Right ventricle myocardium inferior (tissue), 1 donor: ENCODE results near the gene HOXB9. TPM values are rescaled to one million over a fixed set of nuclear protein-coding genes. Genes with fewer than 3 reads are reported as not detected.

Experiments used
- ATAC-seq: fragments of 200-7000 bp; cut with Tn5 transposase; one replicate; pipeline ENCODE4 v1.9.1; 2020; ENCODE audit warnings: mild to moderate bottlenecking, moderate library complexity
- DNase-seq: peaks from one replicate; pipeline ENCODE4 v3.0.0; 2021; ENCODE audit errors: missing footprints
- intact Hi-C: fragments of 100-400 bp; cut with DNase I; formaldehyde crosslinking; loops from one replicate; pipeline ENCODE4 v1.11.0; 2022
- long read RNA-seq: library from polyadenylated mRNA; unstranded; transcript quantifications from one replicate; pipeline ENCODE4 v2.0.0, GENCODE V29; 2021
- total RNA-seq: library from RNA; stranded (reverse); fragmentation: NEBNext Ultra II Directional; extraction: Animal tissue kit (Norgen Biotek cat#: 25700); gene quantifications from one replicate; pipeline ENCODE4 v1.2.1, GENCODE V29; 2021
- donor health status: DM: no; HTN: yes; CAD: no; lungs with severe emphysema.

The HOXB9 gene
- not detected for total RNA-seq
- long read RNA-seq = 0 reads

DNA sequence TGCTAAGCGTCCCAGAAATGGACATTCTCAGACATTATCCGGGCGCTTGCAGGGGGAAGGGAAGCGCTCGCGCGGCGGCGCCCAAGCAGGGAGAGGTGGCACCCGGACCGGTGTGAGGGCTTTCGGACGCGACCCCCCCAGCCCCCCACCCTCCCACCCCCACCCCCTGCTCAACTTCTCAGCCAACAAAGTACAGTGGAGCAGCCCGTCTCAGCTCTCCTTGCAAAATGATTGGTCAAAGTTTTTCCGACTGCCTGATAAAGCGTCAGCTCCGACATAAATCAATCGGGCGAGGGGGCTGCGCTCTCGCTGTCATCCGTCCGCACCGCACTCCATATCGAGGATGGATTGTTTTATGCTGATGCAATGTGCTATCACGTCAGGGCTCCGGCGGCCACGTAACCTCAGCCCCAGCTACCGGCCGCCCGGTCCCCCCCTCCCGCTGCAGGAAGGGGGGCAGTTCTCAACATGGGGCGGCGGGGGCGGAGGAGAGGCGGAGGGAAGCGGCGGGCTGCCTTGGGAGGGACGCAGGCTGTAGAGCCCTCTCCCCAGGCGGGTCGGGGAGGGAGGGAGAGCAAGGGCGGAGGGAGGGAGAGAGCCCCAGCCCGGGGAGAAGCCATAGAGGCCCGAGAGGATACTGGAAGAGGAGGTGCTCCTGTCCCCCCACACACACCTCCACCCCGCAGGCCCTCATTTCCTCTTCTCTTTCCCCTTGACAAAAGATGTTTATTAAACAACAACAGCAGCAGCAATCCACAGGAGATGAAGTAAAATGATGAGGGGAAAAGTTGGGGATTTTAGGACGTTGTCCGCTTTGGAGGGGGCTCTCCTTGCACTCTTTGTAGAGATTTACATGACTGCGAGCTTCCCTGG is at the start of gene HOXB9:
Gene HOXB9, minus strand, starts transcription at position 114 of the 873 bp plus-strand sequence. Its CDS starts 89 bp downstream, at position 25.
- ATAC-seq = no peak
- no peak for DNase-seq
- intact Hi-C loops = no loop called here

DNA sequence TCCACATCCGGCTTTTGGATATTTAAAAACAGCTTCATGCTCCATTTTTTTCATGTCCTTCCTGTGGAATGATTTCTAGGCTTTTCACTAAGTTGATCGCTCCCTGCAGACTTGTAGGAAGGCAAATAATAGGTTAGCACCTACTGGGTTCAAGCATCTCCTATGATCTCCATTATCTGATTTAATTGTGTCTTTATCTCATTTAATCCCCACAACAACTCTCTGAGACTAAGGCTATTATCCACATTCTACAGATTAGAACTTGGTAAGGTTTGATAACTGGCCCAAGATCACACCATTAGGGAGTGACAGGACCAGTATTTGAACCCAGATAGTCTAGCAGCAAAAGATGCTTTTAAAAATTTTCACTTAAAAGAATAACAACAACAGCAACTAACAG is 46.2 kb upstream of the HOXB9 start:
- intact Hi-C loops = loop anchor here (10.0 kb wide), 1 partner anchor 622 kb away; no protein-coding TSS in a partner anchor

DNA sequence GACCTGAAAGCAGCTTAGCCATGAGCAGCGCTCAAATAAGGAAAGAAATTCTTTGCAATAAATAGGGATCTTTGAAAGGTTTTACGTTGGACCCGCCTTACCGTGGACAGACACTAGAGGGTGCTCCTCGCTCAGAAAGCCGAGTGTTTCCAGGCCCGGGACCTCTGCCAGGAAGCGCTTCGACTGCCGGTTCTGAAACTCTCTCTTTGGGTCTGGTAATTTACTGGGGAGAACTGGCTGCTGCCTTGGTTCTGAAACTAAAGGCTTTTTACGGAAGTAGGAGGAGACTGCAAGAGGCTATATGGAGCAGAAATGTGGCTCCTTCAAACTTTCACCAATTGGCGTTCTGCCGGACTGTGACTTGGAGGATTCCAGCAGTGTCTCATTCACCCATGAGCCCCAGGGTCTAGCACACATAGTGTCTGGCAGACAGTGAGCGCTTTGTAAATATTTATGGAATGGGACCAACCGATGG is 45.6 kb upstream of the HOXB9 start:
- ATAC-seq (peak; percentile 77), DNase-seq (peak; percentile 86)
- intact Hi-C loops = loop anchor here (2.0 to 10.0 kb wide), 2 partner anchors 119 to 623 kb away; no protein-coding TSS in a partner anchor

More for the DNA sequence above, 46.2 kb upstream of the HOXB9 start:
- ATAC-seq (no peak), DNase-seq (no peak)

DNA sequence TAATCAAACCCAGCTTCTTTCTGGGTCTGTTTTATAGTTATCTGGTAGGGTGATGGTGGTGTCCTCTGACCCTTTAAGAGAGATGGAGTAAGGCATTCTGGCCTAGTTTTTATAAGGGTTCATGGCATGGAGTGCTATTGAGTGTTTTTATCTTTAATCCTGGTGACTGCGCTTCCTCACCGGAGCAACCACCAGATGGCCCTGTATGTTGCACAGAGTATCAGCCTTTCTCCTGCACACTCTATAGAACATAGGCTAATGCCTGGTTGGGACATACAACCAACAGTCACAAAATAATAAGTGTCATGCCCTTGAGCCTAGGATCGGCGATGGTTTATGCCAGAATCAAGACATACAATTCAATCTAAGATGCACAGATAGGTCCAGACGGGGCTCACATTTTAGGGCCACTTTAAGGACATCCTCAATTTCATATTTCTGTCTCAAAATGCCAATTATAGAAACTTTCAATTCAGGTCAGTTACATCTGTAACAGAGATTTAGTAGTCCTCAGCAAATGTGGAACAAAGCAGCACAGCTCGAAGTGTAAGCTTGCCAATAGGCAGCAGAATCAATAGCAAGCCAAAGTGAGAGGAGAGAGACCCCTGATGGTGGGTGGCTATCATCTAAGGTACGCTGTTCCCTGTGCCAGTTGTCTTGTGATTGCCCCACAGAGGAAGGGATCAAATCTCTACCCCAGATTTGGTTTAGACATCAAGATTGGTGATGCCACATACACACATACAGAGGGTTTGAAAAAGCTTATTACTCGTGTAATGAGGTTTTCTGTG is 37.2 kb upstream of the HOXB9 start:
- no peak for ATAC-seq
- DNase-seq = no peak
- intact Hi-C loops = no loop called here

DNA sequence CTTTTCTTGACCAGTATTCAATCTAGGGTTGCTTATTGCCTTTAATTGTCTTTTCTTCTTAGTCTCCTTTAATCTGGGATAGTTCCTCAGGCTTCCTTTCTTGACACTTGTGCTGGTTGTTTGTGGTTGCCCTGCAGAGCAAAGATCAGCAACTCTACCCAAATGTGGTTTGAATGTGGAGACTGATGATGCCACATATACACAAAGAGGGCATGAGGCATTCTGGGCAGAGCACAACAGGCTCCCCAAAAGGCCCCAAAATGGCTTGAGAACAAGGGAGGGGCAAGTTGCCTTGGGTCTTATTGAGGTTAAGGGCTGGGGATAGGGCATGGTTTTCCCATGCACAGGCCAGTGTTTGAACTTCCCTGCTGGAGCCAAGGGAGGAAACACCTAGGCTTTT is 29.8 kb upstream of the HOXB9 start:
- intact Hi-C loops = no loop called here

DNA sequence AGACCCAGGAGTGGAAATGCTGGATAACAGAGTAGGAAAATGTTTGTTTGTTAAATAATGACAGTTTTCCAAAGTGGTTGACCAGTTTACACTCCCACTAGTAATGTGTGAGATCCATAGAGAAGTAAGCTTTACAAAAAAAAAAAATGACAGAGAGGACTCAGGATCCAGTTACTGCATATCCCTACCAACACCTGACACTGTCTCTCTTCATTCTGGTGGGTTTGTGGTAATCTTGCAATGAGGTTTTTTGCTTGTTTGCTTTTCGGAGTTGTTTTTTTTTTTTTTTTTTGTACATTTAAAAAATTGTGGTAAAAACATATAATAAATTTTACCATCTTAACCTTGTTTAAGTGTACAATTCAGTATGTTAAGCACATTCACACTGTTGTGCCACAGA is 23.6 kb upstream of the HOXB9 start:
- no peak for ATAC-seq
- no peak for DNase-seq
- intact Hi-C loops = no loop called here

More for the DNA sequence above, 29.8 kb upstream of the HOXB9 start:
- no peak for ATAC-seq
- no peak for DNase-seq

DNA sequence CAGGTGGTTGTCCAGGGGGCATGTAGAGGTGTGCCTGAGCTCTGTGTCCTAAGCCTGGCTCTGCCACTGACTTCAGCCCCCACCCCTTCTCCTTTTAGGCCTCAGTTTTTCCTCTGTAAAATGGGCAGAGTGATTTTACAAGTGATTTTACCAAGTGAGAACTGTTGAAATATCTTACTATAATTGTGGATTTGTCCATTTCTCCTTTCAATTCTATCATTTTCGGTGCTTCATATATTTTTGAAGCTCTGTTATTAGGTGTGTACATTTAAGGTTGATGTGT is 21.7 kb upstream of the HOXB9 start:
- no peak for DNase-seq
- no peak for ATAC-seq
- intact Hi-C loops = no loop called here

DNA sequence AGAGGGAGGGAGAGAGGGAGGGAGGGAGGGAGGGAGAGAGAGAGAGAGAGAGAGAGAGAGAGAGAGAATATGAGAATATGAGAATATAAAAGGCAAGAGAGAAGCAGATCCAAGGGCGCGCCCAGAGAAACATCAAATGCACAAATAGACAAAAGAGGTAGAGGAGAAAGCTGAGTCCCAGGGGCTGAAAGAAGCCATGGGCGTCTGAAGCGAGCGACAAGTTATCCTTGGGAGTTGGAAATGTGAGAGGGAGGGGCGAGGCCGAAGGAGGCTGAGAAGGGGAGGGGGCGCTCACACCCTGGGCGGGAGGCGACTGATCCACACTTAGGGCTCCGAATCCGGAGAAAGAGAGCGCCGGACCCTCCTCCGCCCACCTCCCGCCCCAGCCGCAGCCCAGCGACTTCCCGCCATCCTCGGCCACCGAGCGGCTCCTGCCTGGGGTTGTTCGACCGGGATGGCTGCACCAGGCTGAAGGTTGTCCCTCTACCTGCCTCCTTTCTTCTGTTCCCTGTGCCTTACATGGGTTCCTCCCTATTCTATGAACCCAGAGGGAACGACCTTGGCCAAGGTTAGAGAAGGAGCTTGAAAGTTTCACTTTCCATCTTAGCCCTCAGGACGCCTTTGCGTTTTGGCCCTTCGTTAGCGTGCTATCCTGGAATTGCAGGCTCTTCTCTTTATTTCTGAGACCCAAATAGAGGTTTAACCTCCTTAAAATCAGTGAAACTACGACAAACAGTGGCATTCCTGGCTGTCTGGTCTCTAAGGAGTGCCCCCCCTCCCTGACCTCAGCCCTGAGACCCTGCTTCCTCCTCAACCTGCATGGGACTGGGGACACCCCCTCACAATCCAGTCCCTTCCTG is 21.2 kb upstream of the HOXB9 start:
- no peak for ATAC-seq
- intact Hi-C loops = no loop called here
- no peak for DNase-seq

DNA sequence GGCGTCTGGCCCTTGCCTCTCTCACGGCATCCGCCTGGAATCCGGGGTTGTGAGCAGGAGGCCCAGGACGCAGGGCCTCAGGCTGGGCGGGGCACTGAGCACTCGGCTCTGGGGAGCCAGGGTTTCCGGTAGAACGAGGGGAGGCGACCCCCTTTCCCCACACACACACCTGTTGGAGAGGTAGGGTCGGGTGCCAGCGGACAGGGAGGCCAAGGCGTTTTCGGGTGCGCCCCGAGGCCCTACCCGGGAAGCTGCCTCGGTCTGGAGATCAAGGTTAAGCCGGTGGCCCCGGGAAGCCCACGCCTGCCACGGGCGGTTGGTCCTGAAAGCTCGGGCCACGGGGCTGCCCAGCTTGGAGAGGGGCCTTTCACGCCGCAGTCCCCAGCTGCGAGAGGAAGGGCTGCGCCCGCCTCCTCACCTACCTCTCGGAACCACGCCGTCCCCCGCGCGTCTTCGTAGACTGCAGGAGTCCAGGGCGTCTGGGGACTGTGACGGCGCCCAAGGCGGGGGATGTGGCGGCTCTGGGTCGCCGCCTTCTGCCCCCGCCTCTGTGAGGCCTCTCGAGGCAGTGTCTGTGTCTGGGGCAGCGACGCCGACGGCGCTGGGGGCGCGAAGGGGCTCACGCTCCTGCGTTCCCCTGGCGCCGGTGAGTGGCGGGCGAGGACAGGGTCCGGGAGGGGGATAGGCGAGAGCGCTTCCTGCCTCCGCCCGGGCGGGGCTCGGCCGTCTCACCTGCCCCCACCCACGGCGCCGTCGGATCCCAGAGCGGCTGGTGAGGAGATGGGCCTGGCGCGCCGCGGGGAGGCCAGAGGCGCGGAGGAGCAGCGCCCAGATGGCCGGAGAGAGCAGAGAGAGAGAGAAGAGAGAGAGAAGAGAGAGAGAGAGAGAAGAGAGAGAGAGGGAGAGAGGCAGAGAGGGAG is 20.3 kb upstream of the HOXB9 start:
- intact Hi-C loops = no loop called here
- ATAC-seq (no peak), DNase-seq (no peak)

DNA sequence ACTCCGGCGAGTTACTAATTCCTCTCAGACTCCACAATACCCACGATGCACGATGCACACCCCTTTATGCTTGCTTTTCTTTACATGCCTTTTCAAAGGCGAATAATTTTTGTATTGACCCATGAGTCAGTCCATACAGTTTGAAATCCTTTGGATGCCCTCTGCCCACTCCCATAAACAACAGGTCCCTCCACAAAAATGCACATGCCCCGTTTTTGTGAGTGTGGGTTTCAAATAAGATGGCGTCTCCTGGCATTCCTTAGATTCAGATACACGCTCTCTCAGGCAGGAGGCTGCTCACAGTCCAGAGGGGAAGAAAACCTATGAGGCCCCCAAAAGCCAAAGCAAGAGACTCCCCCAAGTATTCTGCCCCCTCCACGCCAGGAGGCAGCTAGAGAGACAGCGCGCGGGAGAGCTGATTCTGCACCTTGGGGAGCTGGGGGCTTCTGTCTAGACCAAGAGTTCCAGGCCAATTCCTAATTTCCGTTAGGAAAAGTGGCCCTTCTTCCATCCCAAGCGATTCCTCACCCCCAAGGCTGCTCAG is 19.6 kb upstream of the HOXB9 start:
- DNase-seq (no peak), ATAC-seq (no peak)
- intact Hi-C loops = no loop called here

DNA sequence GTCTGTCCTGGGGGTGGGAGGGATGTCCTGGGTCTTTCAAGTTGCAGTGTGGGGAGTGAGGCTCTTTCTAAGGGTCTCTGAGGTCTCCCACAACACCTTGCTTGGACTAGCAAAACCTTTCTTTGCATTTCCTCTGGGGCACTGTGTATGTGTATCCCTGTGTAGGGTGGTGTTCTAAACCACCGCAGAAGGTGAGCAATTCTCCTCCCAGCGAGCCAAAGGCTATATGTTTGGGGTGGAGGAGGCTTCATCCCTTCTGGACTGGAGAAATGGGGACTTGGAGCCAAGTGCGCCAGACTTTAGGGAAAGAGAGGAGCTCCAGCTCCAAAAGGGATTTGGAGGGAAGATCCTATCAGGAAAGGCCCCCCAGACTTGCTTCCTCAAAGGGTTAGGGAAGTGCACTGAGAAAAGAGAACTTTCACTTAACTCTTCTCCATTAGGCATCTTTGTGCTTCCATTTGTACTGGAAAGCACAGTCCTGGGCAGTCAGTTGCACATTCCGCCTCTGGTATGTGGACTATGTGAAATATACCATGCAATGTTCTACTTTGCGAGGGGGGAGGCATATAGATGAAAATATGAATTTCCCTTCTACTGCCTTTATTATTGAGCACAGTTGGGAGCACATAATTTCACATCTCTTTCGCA is 18.9 kb upstream of the HOXB9 start:
- ATAC-seq = no peak
- intact Hi-C loops = no loop called here
- DNase-seq = no peak

DNA sequence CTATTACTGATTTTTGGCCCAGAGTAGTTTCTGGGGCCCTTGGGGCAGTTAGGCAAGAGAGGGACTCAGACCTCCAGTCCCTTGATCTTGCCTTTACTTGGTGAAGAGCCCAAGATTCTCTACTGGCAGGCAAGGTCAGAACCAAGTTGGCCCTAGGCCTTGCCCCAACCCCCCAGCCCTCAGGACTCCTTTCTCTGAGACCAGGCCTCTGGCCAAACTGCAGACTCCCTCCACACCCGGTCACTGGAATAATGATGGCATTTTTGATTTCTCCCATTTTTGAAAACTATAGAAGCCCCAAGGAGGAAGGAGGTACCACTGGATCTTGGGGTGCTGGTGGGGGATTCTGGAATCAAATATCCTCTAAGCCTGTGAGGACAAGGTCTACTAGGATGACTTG is 18.0 kb upstream of the HOXB9 start:
- ATAC-seq (no peak), DNase-seq (no peak)
- intact Hi-C loops = no loop called here

DNA sequence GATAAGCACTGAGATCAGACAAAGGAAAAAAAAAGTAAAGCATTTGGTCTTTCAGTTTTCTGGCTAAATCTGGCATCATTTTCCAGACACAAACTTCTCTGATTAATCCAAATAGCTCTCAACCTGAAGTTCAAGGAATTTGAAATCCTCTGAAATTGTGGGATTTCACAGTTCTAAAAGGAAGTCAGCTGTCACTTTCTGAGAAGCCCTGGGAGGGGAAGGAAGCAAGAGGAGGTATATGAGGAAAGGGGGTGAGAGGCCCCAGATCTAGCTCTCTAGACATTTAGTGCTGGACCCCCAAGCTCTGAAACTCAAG is 17.5 kb upstream of the HOXB9 start:
- DNase-seq = no peak
- intact Hi-C loops = no loop called here
- no peak for ATAC-seq

DNA sequence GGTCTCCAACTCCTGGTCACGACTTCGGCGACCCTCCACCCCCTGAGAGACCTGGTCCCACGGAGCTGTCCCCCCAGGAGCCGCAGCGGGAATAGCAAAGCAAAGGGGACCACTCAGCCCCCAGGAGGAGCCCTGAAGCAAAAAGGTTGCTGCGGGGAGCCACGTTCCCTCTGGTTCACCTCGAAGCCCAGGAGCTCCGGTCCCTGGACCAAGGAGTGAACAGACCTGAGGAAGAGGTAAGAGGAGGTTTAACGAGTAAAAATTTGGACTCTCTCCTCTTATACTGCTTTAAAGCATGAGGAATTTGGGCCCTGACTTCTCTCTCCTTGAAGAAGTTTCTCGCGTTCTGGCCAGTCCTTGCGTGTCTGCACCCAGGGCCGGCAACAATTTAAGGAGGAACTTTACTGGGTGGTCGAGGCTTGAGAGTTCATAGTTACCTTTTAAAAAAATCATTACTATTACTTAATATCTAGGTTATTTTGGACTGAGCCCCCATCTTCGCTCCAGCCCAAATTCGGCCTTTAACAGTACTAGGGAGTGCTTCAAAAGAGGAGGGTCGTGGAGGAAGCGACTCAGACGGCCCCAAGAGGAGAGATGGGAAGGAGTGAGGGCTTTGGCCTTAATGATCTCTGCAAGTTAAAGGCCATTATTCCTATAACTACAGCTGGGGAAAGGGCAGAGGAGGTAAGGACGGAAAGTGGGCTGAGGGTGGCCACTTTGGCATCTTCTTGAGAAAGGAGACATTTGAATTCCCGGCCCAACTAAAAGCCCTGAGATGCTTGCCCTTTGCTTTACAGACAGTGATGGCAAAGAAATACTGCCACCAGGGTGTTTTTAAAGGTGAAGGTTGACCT is 16.9 kb upstream of the HOXB9 start:
- DNase-seq = no peak
- intact Hi-C loops = no loop called here

DNA sequence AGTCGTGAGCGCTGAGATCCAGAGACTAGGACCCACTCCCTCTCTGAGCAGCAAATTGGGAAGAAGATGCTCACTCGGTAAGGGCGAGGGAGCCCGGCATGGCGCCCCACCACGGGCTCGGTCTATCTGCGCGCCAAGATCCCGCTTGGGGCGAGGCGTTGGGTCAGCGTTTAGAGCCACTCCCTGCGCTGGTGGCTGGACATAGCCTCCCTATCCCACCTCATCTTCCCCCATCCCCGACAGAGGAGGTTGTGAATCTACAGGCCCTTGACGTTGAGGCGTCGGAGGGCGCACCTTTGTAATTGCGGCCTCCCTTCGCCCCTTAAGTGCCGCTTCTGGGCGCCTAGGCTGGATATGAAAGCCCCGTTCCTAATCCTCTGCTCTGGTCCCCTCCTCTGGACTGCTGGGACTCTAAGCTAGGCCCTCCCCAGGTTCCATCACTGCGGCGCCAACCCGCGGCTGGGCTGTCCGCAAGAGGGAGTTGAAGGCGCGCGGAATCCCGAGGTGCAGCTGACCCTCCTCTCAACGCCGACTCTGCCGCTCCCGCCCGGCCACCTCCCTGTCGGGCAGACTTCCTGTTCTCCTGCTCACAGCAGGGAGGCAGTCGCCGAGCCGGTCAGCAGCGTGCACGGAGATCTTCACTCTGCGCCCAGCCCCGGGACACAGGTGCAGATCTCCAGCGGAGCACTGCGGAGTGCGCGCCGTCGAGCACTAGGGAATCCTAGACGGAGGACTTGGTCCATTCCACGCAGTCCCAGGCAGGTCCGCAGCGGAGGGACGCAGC is 16.1 kb upstream of the HOXB9 start:
- DNase-seq (no peak), ATAC-seq (no peak)
- intact Hi-C loops = no loop called here

More for the DNA sequence above, 16.9 kb upstream of the HOXB9 start:
- ATAC-seq = no peak

DNA sequence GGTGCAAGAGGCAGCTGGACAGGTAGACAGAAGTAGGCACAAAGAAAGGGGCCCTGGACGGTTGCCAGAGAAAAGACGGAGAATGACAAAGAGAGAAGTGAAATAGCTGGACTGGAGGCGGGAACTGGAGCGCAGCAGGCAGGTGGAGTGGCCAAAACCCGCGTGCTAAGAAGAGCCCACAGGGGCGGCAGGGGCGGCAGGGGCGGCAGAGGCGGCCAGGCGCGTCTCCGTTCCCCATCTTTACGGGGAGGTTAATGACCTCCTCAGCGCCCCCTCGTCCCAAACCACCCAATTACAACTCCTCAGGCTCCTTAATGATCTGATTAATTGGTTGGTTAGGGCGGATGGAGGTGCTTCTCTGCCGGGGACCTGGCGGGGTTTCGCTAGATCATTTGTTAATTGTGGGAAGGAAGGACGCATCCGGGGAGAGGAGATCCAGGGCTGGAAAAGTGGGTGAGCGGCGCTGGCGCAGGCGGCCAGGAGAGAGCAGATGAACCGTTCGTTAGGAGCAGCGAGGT is 15.4 kb upstream of the HOXB9 start:
- no peak for ATAC-seq
- no peak for DNase-seq
- intact Hi-C loops = no loop called here
